Stromal cell of bone marrow (primary cell): ENCODE results near the gene PDF.

Experiments
- DNase-seq: peaks from one replicate; pipeline ENCODE4 v3.0.0-alpha.2; 2012; ENCODE audit warnings: low read depth

The PDF gene

GRCh38 chr16:69277413-69277812 is 53.0 kb downstream of the PDF start:
- DNase-seq, result no peak
